SK-N-SH treated with all-trans-retinoic acid at 6 μM for 48 hours (cell line): ENCODE results near the gene ZNF132.

Experiments
- ATAC-seq: fragments of 200-7000 bp; cut with Tn5 transposase; 3 replicates; pipeline ENCODE4 v1.9.1; 2020; ENCODE audit warnings: mild to moderate bottlenecking, moderate library complexity
- ARNTL ChIP-seq: fragments of 450-650 bp; formaldehyde crosslinking; IDR thresholded peaks from 2 replicates; pipeline ENCODE4 v1.5.0; 2020; ENCODE audit warnings: low read depth, mild to moderate bottlenecking, moderate library complexity, borderline replicate concordance
- BACH2 ChIP-seq: fragments of 250-450 bp; sonication (Bioruptor Pico); IDR thresholded peaks from 2 replicates; pipeline ENCODE4 v1.9.0; 2021; ENCODE audit warnings: mild to moderate bottlenecking, borderline replicate concordance
- CSDC2 ChIP-seq: fragments of 250-450 bp; sonication (Bioruptor Pico); IDR thresholded peaks from 2 replicates; pipeline ENCODE4 v1.5.0; 2020; ENCODE audit warnings: mild to moderate bottlenecking, moderate library complexity
- ESRRG ChIP-seq: fragments of 250-450 bp; sonication (Bioruptor Pico); IDR thresholded peaks from 2 replicates; pipeline ENCODE4 v1.6.1; 2021; ENCODE audit warnings: mild to moderate bottlenecking
- GLIS3 ChIP-seq: fragments of 250-450 bp; sonication (Bioruptor Pico); IDR thresholded peaks from 2 replicates; pipeline ENCODE4 v1.5.0; 2020; ENCODE audit warnings: mild to moderate bottlenecking, moderate library complexity
- ISL1 ChIP-seq: fragments of 250-450 bp; sonication (Bioruptor Pico); IDR thresholded peaks from 2 replicates; pipeline ENCODE4 v2.1.2; 2022; ENCODE audit warnings: mild to moderate bottlenecking, moderate library complexity
- OSR1 ChIP-seq: fragments of 250-450 bp; sonication (Bioruptor Pico); IDR thresholded peaks from 2 replicates; pipeline ENCODE4 v1.8.0; 2022; ENCODE audit warnings: moderate library complexity, mild to moderate bottlenecking, inconsistent platforms
- PPARA ChIP-seq: fragments of 250-450 bp; sonication (Bioruptor Pico); IDR thresholded peaks from 2 replicates; pipeline ENCODE4 v1.5.0; 2020; ENCODE audit warnings: mild to moderate bottlenecking, borderline replicate concordance
- RARB ChIP-seq: fragments of 250-450 bp; sonication (Bioruptor Pico); IDR thresholded peaks from 2 replicates; pipeline ENCODE4 v1.8.0; 2021; ENCODE audit warnings: mild to moderate bottlenecking, moderate library complexity
- TCF4 ChIP-seq: fragments of 250-450 bp; sonication (Bioruptor Pico); IDR thresholded peaks from 2 replicates; pipeline ENCODE4 v1.8.0; 2021; ENCODE audit warnings: mild to moderate bottlenecking, moderate library complexity, borderline replicate concordance
- TOX ChIP-seq: fragments of 250-450 bp; sonication (Bioruptor Pico); IDR thresholded peaks from 2 replicates; pipeline ENCODE4 v1.8.0; 2021; ENCODE audit warnings: mild to moderate bottlenecking, moderate library complexity, borderline replicate concordance
- TSHZ2 ChIP-seq: fragments of 250-450 bp; sonication (Bioruptor Pico); IDR thresholded peaks from 2 replicates; pipeline ENCODE4 v1.5.0; 2020; ENCODE audit warnings: mild to moderate bottlenecking, moderate library complexity
- ZC3H10 ChIP-seq: fragments of 250-450 bp; sonication (Bioruptor Pico); IDR thresholded peaks from 2 replicates; pipeline ENCODE4 v1.5.1; 2021; ENCODE audit warnings: mild to moderate bottlenecking, moderate library complexity
- ZFP3 ChIP-seq: fragments of 250-450 bp; sonication (Bioruptor Pico); IDR thresholded peaks from 2 replicates; pipeline ENCODE4 v1.5.0; 2020; ENCODE audit warnings: mild to moderate bottlenecking, moderate library complexity
- ZFP30 ChIP-seq: fragments of 450-650 bp; formaldehyde crosslinking; IDR thresholded peaks from 2 replicates; pipeline ENCODE4 v1.5.0; 2022; ENCODE audit warnings: mild to moderate bottlenecking, moderate library complexity
- ZNF565 ChIP-seq: fragments of 450-650 bp; formaldehyde crosslinking; conservative IDR thresholded peaks from 2 replicates; pipeline ENCODE4 v1.5.0; 2020; ENCODE audit warnings: low read depth, mild to moderate bottlenecking, moderate library complexity
- ZNF70 ChIP-seq: fragments of 450-650 bp; formaldehyde crosslinking; IDR thresholded peaks from 2 replicates; pipeline ENCODE4 v1.5.0; 2020; ENCODE audit warnings: mild to moderate bottlenecking, moderate library complexity
- ZNF8 ChIP-seq: fragments of 450-650 bp; formaldehyde crosslinking; IDR thresholded peaks from 2 replicates; pipeline ENCODE4 v1.5.0; 2020; ENCODE audit warnings: mild to moderate bottlenecking, moderate library complexity
- TF ChIP-seq, protein P1 (sequence below): fragments of 250-450 bp; sonication (Bioruptor Pico); IDR thresholded peaks from 2 replicates; pipeline ENCODE4 v1.8.0; 2020; ENCODE audit warnings: mild to moderate bottlenecking, moderate library complexity, borderline replicate concordance
- TF ChIP-seq, protein P2 (sequence below): fragments of 250-450 bp; sonication (Bioruptor Pico); IDR thresholded peaks from 2 replicates; pipeline ENCODE4 v1.5.1; 2021; ENCODE audit warnings: mild to moderate bottlenecking, moderate library complexity

ZNF132 gene

GRCh38 chr19:58392945-58393724, 46.8 kb downstream of the ZNF132 start:
- no peak for ATAC-seq
- TF ChIP-seq ZFP3 (CRISPR knock-in tag) (peak; percentile 77), TCF4 (CRISPR knock-in tag) (no peak)
- TF ChIP-seq, protein P1, sequence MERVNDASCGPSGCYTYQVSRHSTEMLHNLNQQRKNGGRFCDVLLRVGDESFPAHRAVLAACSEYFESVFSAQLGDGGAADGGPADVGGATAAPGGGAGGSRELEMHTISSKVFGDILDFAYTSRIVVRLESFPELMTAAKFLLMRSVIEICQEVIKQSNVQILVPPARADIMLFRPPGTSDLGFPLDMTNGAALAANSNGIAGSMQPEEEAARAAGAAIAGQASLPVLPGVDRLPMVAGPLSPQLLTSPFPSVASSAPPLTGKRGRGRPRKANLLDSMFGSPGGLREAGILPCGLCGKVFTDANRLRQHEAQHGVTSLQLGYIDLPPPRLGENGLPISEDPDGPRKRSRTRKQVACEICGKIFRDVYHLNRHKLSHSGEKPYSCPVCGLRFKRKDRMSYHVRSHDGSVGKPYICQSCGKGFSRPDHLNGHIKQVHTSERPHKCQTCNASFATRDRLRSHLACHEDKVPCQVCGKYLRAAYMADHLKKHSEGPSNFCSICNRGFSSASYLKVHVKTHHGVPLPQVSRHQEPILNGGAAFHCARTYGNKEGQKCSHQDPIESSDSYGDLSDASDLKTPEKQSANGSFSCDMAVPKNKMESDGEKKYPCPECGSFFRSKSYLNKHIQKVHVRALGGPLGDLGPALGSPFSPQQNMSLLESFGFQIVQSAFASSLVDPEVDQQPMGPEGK (CRISPR knock-in tag) = no peak

DNA sequence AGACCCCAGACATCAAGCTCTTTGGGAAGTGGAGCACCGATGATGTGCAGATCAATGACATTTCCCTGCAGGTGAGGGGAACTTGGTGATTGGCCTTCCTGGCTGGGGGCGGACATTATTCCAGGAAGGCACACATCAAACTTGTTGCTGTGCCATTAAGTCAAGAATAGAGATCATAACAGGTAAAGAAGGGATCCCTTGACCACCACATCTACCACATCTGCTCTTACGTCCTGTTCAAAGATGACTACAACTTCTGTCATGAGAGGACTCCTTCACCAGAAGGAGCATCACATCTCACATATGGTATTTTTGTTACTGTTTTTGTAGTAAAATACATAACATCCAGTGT, 51.8 kb downstream of the ZNF132 start:
- TF ChIP-seq, protein P1 (CRISPR knock-in tag) = no peak
- TF ChIP-seq ZNF8 (CRISPR knock-in tag) (no peak), ZFP30 (no peak), ZNF70 (CRISPR knock-in tag) (no peak), CSDC2 (CRISPR knock-in tag) (no peak), PPARA (no peak), GLIS3 (no peak), ISL1 (no peak), ZFP3 (CRISPR knock-in tag) (no peak), TSHZ2 (CRISPR knock-in tag) (no peak)
- no peak for ATAC-seq

- TF ChIP-seq TOX (CRISPR knock-in tag) (no peak), GLIS3 (no peak), ZFP30 (no peak), ZNF8 (CRISPR knock-in tag) (no peak), ZNF70 (CRISPR knock-in tag) (no peak), RARB (no peak), ESRRG (CRISPR knock-in tag) (no peak), TCF4 (CRISPR knock-in tag) (no peak), TSHZ2 (CRISPR knock-in tag) (no peak), BACH2 (CRISPR knock-in tag) (no peak), ARNTL (CRISPR knock-in tag) (no peak), ZNF565 (no peak), ISL1 (no peak), OSR1 (CRISPR knock-in tag) (no peak), ZC3H10 (CRISPR knock-in tag) (no peak)
- TF ChIP-seq, protein P2, sequence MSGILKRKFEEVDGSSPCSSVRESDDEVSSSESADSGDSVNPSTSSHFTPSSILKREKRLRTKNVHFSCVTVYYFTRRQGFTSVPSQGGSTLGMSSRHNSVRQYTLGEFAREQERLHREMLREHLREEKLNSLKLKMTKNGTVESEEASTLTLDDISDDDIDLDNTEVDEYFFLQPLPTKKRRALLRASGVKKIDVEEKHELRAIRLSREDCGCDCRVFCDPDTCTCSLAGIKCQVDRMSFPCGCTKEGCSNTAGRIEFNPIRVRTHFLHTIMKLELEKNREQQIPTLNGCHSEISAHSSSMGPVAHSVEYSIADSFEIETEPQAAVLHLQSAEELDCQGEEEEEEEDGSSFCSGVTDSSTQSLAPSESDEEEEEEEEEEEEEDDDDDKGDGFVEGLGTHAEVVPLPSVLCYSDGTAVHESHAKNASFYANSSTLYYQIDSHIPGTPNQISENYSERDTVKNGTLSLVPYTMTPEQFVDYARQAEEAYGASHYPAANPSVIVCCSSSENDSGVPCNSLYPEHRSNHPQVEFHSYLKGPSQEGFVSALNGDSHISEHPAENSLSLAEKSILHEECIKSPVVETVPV (CRISPR knock-in tag) = no peak
- peak; percentile 5; the same call in 1 of the 3 replicates for ATAC-seq
Measured at GRCh38 chr19:58387338-58388174, 52.4 kb downstream of the ZNF132 start.
